CD4-positive, CD25-positive, alpha-beta regulatory T cell (primary cell): Measurements from ENCODE around the gene RAD51B. TPM values are rescaled to one million over a fixed set of nuclear protein-coding genes. Genes with fewer than 3 reads are reported as not detected.

ENCODE experiments used
- ATAC-seq, 2 donors: fragments of 150-1000 bp; cut with Tn5 transposase; one replicate each; pipeline ENCODE4 v1.10.0; 2021; ENCODE audit warnings: low read depth in 2 of 2, moderate number of reproducible peaks in 2 of 2, moderate library complexity in 1 of 2
- DNase-seq, 3 donors: peaks; one replicate each; pipeline versions ENCODE4 v3.0.0 to v3.0.0-alpha.2; 2012 to 2022; ENCODE audit warnings: mixed read lengths in 1 of 3
- H3K27ac ChIP-seq: one replicate; pipeline ENCODE4 v1.7.0; 2013; ENCODE audit warnings: mild to moderate bottlenecking, low read length; ENCODE audit not compliant: insufficient read depth, poor library complexity, severe bottlenecking
- H3K27me3 ChIP-seq: one replicate; pipeline ENCODE4 v1.7.0; 2013; ENCODE audit warnings: low read length; ENCODE audit not compliant: control insufficient read depth, insufficient read depth
- H3K36me3 ChIP-seq: one replicate; pipeline ENCODE4 v1.7.0; 2013; ENCODE audit warnings: mild to moderate bottlenecking, low read length, moderate library complexity; ENCODE audit not compliant: control insufficient read depth, insufficient read depth
- H3K4me1 ChIP-seq: 2 replicates; pipeline ENCODE4 v1.7.0; 2013; ENCODE audit warnings: mild to moderate bottlenecking, low read length; ENCODE audit not compliant: insufficient read depth, control insufficient read depth, poor library complexity, severe bottlenecking
- H3K4me3 ChIP-seq: one replicate; pipeline ENCODE4 v1.7.0; 2013; ENCODE audit warnings: low read depth, mild to moderate bottlenecking, low read length, moderate library complexity
- H3K9me3 ChIP-seq, 2 experiments: 1 replicate in 1 of 2; 2 replicates in 1 of 2; pipeline ENCODE4 v1.7.0; 2013; ENCODE audit warnings: low read length in 2 of 2, mild to moderate bottlenecking in 1 of 2, moderate library complexity in 1 of 2; ENCODE audit not compliant: control insufficient read depth in 2 of 2
- H3K27ac Mint-ChIP-seq, 3 donors: one replicate each; pipeline ENCODE4 v1.8.0; 2020 to 2022; ENCODE audit warnings: mild to moderate bottlenecking in 3 of 3, mixed read lengths in 3 of 3, moderate library complexity in 2 of 3
- H3K27me3 Mint-ChIP-seq: one replicate; pipeline ENCODE4 v1.8.0; 2022; ENCODE audit warnings: mild to moderate bottlenecking, mixed read lengths
- H3K36me3 Mint-ChIP-seq: one replicate; pipeline ENCODE4 v1.8.0; 2020; ENCODE audit warnings: mixed read lengths
- H3K4me1 Mint-ChIP-seq, 4 donors: one replicate each; pipeline ENCODE4 v1.8.0; 2020 to 2022; ENCODE audit warnings: mixed read lengths in 4 of 4, mild to moderate bottlenecking in 1 of 4
- H3K4me3 Mint-ChIP-seq, 4 donors: one replicate each; pipeline ENCODE4 v1.8.0; 2020 to 2022; ENCODE audit warnings: mild to moderate bottlenecking in 4 of 4, mixed read lengths in 4 of 4, moderate library complexity in 3 of 4
- H3K9me3 Mint-ChIP-seq, 7 donors: one replicate each; pipeline ENCODE4 v1.8.0; 2020 to 2022; ENCODE audit warnings: mixed read lengths in 7 of 7, mild to moderate bottlenecking in 3 of 7, moderate library complexity in 2 of 7
- polyA plus RNA-seq, 4 donors: library from polyadenylated mRNA; unstranded; fragments of 300-500 nt; fragmentation: Illumina TruSeq; gene quantifications; one replicate each; pipeline ENCODE4 v1.2.3, GENCODE V29; 2021
- total RNA-seq: library from RNA; stranded (reverse); gene quantifications from one replicate; pipeline ENCODE4 v1.2.3, GENCODE V29; 2022

Gene RAD51B
- total and polyA plus RNA-seq, 5 donors from 2014 or later, result 19.1 to 40.2 (median 28.1) TPM

- H3K4me1 ChIP-seq, result no peaks in the 10 kb centered on the region
- no peak overlapping the region for H3K27ac ChIP-seq
- H3K9me3 ChIP-seq, result no peaks in the 10 kb centered on the region
- ATAC-seq, result no peak
- Mint-ChIP-seq H3K27me3 (no peaks in the 10 kb centered on the region), H3K4me1 (peaks cover 0 to 2% (median 0%) of the 10 kb centered on the region in 4 donors), H3K4me3 (no peak overlapping the region), H3K36me3 (peaks cover 59% of the 10 kb centered on the region), H3K27ac (no peak overlapping the region), H3K9me3 (no peaks in the 10 kb centered on the region)
- H3K36me3 ChIP-seq, result peaks cover 83% of the 10 kb centered on the region
- H3K4me3 ChIP-seq, result no peak overlapping the region
- no peak for DNase-seq
- H3K27me3 ChIP-seq, result no peaks in the 10 kb centered on the region
Observed at GRCh38 chr14:67787673-67788072, 31.9 kb upstream of the RAD51B start.

DNA sequence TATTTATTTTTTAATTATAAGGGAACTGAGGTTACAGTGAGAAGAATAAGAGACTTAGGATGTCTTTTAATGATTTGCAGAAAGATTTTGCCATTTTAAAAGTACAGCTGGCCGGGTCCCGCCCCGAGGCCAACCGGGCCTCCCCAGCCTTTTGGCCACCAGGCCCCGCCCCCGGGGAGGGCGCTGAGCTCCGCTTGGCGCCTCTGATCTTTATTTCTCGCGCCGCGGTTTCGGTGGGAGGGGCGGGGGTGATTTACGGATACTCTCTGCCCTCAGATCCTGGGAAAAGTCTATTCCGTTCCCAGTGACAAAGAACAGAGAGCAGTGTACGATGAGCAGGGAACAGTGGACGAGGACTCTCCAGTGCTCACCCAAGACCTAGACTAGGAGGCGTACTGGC, 20.8 kb upstream of the RAD51B start:
- Mint-ChIP-seq H3K4me1 (peaks cover 0 to 5% (median 1%) of the 10 kb centered on the region in 4 donors), H3K27me3 (no peaks in the 10 kb centered on the region), H3K4me3 (no peak overlapping the region), H3K27ac (no peak overlapping the region), H3K9me3 (no peaks in the 10 kb centered on the region), H3K36me3 (peaks cover 65% of the 10 kb centered on the region)
- Histone ChIP-seq H3K36me3 (peaks cover 77% of the 10 kb centered on the region), H3K9me3 (no peaks in the 10 kb centered on the region), H3K4me1 (no peaks in the 10 kb centered on the region), H3K4me3 (no peak overlapping the region), H3K27ac (no peak overlapping the region), H3K27me3 (no peaks in the 10 kb centered on the region)
- ATAC-seq (no peak), DNase-seq (no peak)

DNA sequence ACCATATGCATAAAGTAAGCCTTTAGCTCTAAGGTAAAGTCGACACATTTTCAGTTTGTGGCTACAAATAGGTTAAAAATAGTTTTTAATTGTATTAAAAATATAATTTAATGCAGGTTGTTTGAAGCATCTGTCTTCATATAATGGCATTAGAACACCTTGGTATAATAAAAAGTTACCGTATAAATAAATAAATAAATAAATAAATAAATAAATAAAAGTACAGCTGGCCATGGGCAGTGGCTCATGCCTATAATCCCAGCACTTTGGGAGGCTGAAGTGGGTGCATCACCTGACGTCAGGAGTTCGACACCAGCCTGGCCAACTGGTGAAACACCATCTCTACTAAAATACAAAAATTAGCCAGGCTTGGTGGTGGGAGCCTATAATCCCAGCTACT, 18.8 kb upstream of the RAD51B start:
- no peaks in the 10 kb centered on the region for H3K9me3 Mint-ChIP-seq
- H3K4me1 Mint-ChIP-seq, result peaks cover 0 to 2% (median under 1%) of the 10 kb centered on the region in 4 donors
- H3K36me3 Mint-ChIP-seq, result peaks cover 71% of the 10 kb centered on the region
- Histone ChIP-seq H3K36me3 (peaks cover 77% of the 10 kb centered on the region), H3K27ac (no peak overlapping the region), H3K27me3 (no peaks in the 10 kb centered on the region), H3K4me1 (no peaks in the 10 kb centered on the region), H3K4me3 (no peak overlapping the region), H3K9me3 (no peaks in the 10 kb centered on the region)
- H3K4me3 Mint-ChIP-seq, result no peak overlapping the region
- no peak overlapping the region for H3K27ac Mint-ChIP-seq
- ATAC-seq, result no peak
- no peaks in the 10 kb centered on the region for H3K27me3 Mint-ChIP-seq
- DNase-seq, result no peak

- Histone ChIP-seq H3K27ac (no peak overlapping the region), H3K36me3 (peaks cover 77% of the 10 kb centered on the region), H3K4me1 (no peaks in the 10 kb centered on the region), H3K27me3 (no peaks in the 10 kb centered on the region), H3K4me3 (no peak overlapping the region), H3K9me3 (no peaks in the 10 kb centered on the region)
- H3K27me3 Mint-ChIP-seq, result no peaks in the 10 kb centered on the region
- H3K4me1 Mint-ChIP-seq, result peaks cover 0 to 5% (median 0%) of the 10 kb centered on the region in 4 donors
- H3K36me3 Mint-ChIP-seq, result peaks cover 77% of the 10 kb centered on the region
- peak overlapping the region in 1 of 4 donors; percentile 58 for H3K4me3 Mint-ChIP-seq
- H3K9me3 Mint-ChIP-seq, result no peaks in the 10 kb centered on the region
- DNase-seq (no peak), ATAC-seq (no peak)
- H3K27ac Mint-ChIP-seq, result peak overlapping the region in 1 of 3 donors; percentile 75
Observed at GRCh38 chr14:67806246-67806645, 13.3 kb upstream of the RAD51B start.

- peaks cover 18% of the 10 kb centered on the region for H3K36me3 ChIP-seq
Observed at GRCh38 chr14:67814821-67815220, 4.8 kb upstream of the RAD51B start.

DNA sequence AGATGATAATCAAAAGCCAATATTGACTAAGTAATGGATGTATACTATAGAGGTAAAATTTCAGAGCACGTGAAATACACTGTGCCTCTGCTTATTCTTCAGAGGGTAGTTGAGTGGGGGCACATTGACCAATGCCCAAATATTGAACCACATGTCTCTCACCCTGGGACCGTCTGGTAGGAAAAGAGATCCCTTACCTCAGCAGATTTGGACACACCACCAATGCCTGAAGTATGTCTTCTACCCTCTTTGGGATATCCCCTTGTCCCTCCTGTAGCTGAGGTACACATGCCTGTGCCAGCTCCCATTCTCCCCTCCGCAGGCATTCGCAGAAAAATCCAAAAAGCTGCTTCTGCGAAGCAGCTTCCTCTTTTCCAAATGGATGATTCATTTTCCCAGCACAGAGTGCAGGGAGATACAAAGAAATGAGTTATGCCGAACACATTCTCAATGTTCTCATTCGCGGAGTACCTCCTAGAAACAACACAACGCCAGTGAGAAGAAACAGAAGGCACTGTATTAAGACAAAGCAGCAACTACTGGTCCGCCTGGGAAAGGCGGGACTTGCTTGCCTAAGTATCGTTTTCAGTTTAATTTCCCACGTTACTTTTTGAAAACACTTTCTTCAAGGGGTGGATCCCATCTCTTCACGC, 3.9 kb upstream of the RAD51B start:
- ATAC-seq (no peak), DNase-seq (peak in 1 of 3 donors; percentile 43)
- peak overlapping the region; percentile 91 for H3K4me3 ChIP-seq
- peak overlapping the region; percentile 96 to 99 (median 98) for H3K4me3 Mint-ChIP-seq
- peaks cover 27 to 61% (median 35%) of the 10 kb centered on the region in 4 donors for H3K4me1 Mint-ChIP-seq
- no peaks in the 10 kb centered on the region for H3K27me3 ChIP-seq
- no peaks in the 10 kb centered on the region for H3K27me3 Mint-ChIP-seq
- H3K36me3 Mint-ChIP-seq, result peaks cover 24% of the 10 kb centered on the region
- H3K4me1 ChIP-seq, result peaks cover 31% of the 10 kb centered on the region
- peak overlapping the region; percentile 97 to 99 (median 97) for H3K27ac Mint-ChIP-seq
- H3K9me3 ChIP-seq, result no peaks in the 10 kb centered on the region
- H3K9me3 Mint-ChIP-seq, result no peaks in the 10 kb centered on the region
- H3K27ac ChIP-seq, result peak overlapping the region; percentile 77
- H3K36me3 ChIP-seq, result peaks cover 12% of the 10 kb centered on the region

More at GRCh38 chr14:67814821-67815220, 4.8 kb upstream of the RAD51B start:
- no peaks in the 10 kb centered on the region for H3K27me3 Mint-ChIP-seq
- no peaks in the 10 kb centered on the region for H3K9me3 Mint-ChIP-seq
- peak overlapping the region; percentile 96 to 99 (median 98) for H3K4me3 Mint-ChIP-seq
- no peak for DNase-seq
- Histone ChIP-seq H3K9me3 (no peaks in the 10 kb centered on the region), H3K4me1 (peaks cover 22% of the 10 kb centered on the region), H3K4me3 (peak overlapping the region; percentile 22), H3K27me3 (no peaks in the 10 kb centered on the region), H3K27ac (no peak overlapping the region)
- H3K27ac Mint-ChIP-seq, result peak overlapping the region in 2 of 3 donors; percentile 1 to 99
- H3K36me3 Mint-ChIP-seq, result peaks cover 31% of the 10 kb centered on the region
- ATAC-seq, result no peak
- peaks cover 24 to 53% (median 32%) of the 10 kb centered on the region in 4 donors for H3K4me1 Mint-ChIP-seq

- Histone ChIP-seq H3K27ac (peak within 1 kb of the TSS; percentile 77), H3K4me1 (peaks cover 34% of the 10 kb centered on the region), H3K9me3 (no peaks in the 10 kb centered on the region), H3K4me3 (peak within 1 kb of the TSS; percentile 91), H3K27me3 (no peaks in the 10 kb centered on the region), H3K36me3 (peaks cover 9% of the 10 kb centered on the region)
- Mint-ChIP-seq H3K4me1 (peaks cover 28 to 65% (median 37%) of the 10 kb centered on the region in 4 donors), H3K36me3 (peaks cover 17% of the 10 kb centered on the region), H3K9me3 (no peaks in the 10 kb centered on the region), H3K27ac (peak within 1 kb of the TSS; percentile 97 to 99 (median 97)), H3K4me3 (peak within 1 kb of the TSS; percentile 96 to 99 (median 98)), H3K27me3 (no peaks in the 10 kb centered on the region)
- ATAC-seq, result peak; percentile 97
- peak; percentile 89 to 95 (median 90) for DNase-seq
Observed at GRCh38 chr14:67816326-67817002, 3.1 kb upstream of the RAD51B start, which contains the start of gene ZFYVE26. ZFYVE26 (minus strand) TSS chr14:67816590; CDS start chr14:67815963, 627 bp downstream.
